NT2/D1 (cell line): Measurements from ENCODE around the gene OR6Y1.

Experiments used
- SUZ12 ChIP-seq: IDR thresholded peaks from 2 replicates; pipeline ENCODE4 v1.6.1; 2011; ENCODE audit not compliant: insufficient read length, insufficient read depth; ENCODE audit errors: extremely low read depth
- YY1 ChIP-seq: IDR thresholded peaks from 2 replicates; pipeline ENCODE4 v1.6.1; 2011; ENCODE audit not compliant: insufficient read length, insufficient read depth
- ZNF274 ChIP-seq: IDR thresholded peaks from 2 replicates; pipeline ENCODE4 v1.6.1; 2011; ENCODE audit warnings: mild to moderate bottlenecking, low read depth, low read length

DNA sequence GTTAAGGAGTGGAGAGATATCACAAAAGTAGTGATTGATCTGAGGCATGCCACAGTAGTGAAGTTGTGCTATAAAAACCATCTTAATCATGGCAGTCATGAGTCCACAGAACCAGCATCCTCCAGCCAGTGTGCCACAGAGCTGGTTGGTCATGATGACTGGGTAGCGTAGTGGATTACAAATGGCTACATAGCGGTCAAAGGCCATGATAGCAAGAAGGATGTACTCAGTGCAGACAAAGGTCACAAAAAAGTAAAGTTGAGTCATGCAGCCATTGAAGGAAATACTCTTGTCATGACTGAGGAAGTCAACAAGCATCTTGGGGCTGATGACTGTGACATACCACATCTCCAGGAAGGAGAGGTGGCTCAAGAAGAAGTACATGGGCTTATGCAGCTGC, 6.7 kb downstream of the OR6Y1 start:
- TF ChIP-seq ZNF274 (no peak), SUZ12 (no peak), YY1 (no peak)
